ENCODE results near the gene SCYGR6.
"Not testable (repeated sequence)": the region's sequence is repeated elsewhere in the genome, so short reads cannot be mapped to it uniquely, and the experiment has no call there.

The SCYGR6 gene

GRCh38 chr2:227724394-227725039 lies at the start of gene SCYGR6:
TSS of gene SCYGR6 (minus strand) at chr2:227724757. CDS start at chr2:227724757, 0 bp downstream.
- DNase-seq: no peak

GRCh38 chr2:227774011-227774624 lies 49.6 kb upstream of the SCYGR6 start:
- no peak for DNase-seq

- no peak for DNase-seq
Measured at GRCh38 chr2:227772932-227773331, 48.4 kb upstream of the SCYGR6 start.

- peak; percentile 76 for DNase-seq
Measured at GRCh38 chr2:227772197-227772661, 47.7 kb upstream of the SCYGR6 start.

- DNase-seq: no peak
Measured at GRCh38 chr2:227767830-227768229, 43.3 kb upstream of the SCYGR6 start.

- peak; percentile 65 for DNase-seq
Measured at GRCh38 chr2:227766373-227766883, 41.9 kb upstream of the SCYGR6 start.

GRCh38 chr2:227765788-227766372 lies 41.3 kb upstream of the SCYGR6 start:
- DNase-seq: no peak

GRCh38 chr2:227761740-227762476 lies 37.4 kb upstream of the SCYGR6 start:
- DNase-seq: no peak

GRCh38 chr2:227759411-227760118 lies 35.0 kb upstream of the SCYGR6 start:
- DNase-seq: no peak

GRCh38 chr2:227756261-227756660 lies 31.7 kb upstream of the SCYGR6 start:
- not testable (repeated sequence) for DNase-seq

- no peak for DNase-seq
Measured at GRCh38 chr2:227748079-227748478, 23.5 kb upstream of the SCYGR6 start.

- no peak for DNase-seq
Measured at GRCh38 chr2:227745594-227745993, 21.0 kb upstream of the SCYGR6 start, which contains the start of gene SCYGR8. TSS of gene SCYGR8 (plus strand) at chr2:227745894. CDS start at chr2:227745894, 0 bp downstream.

- not testable (repeated sequence) for DNase-seq
Measured at GRCh38 chr2:227740705-227741104, 16.1 kb upstream of the SCYGR6 start.

- DNase-seq: no peak
Measured at GRCh38 chr2:227739351-227739750, 14.8 kb upstream of the SCYGR6 start.

- no peak for DNase-seq
Measured at GRCh38 chr2:227728035-227728434, 3.5 kb upstream of the SCYGR6 start, which contains the start of gene SCYGR7. TSS of gene SCYGR7 (plus strand) at chr2:227728335. CDS start at chr2:227728335, 0 bp downstream.

GRCh38 chr2:227722821-227723220 lies 1.7 kb downstream of the SCYGR6 start:
- DNase-seq: not testable (repeated sequence)

- no peak for DNase-seq
Measured at GRCh38 chr2:227720680-227721079, 3.9 kb downstream of the SCYGR6 start.

GRCh38 chr2:227719641-227720040 lies 4.9 kb downstream of the SCYGR6 start:
- no peak for DNase-seq

GRCh38 chr2:227717687-227718567 lies 6.6 kb downstream of the SCYGR6 start, which contains the start of gene SLC19A3:
TSS of gene SLC19A3 (minus strand) at chr2:227718028. CDS start at chr2:227702318, 15,710 bp downstream.
- peak; percentile 74 for DNase-seq

GRCh38 chr2:227716501-227716900 lies 8.1 kb downstream of the SCYGR6 start:
- no peak for DNase-seq

- no peak for DNase-seq
Measured at GRCh38 chr2:227713291-227713690, 11.3 kb downstream of the SCYGR6 start.

All from NCI-H510A (cell line).